IMR-90 (cell line): ENCODE measurements around the gene ANKDD1B. TPM values are rescaled to one million over a fixed set of nuclear protein-coding genes. Genes with fewer than 3 reads are reported as not detected.
A peak's percentile ranks its signal among the peaks of the same experiment; 100 is the strongest.

Source experiments
- ATAC-seq: fragments of 200-7000 bp; cut with Tn5 transposase; 2 replicates; pipeline ENCODE4 v1.9.1; 2020; ENCODE audit warnings: low read depth, mild to moderate bottlenecking, moderate library complexity
- BruUV-seq: library from RNA; stranded (reverse); fragments of 400-500 nt; replicated peaks from 2 replicates; lab custom pipeline; 2021; lab: Mats Ljungman, UMichigan
- CTCF ChIA-PET: fragments of 300-600 bp; formaldehyde crosslinking; extraction: SDS; loops from one replicate; lab custom pipeline; 2021; ENCODE audit warnings: antibody characterized with exemption; lab: Yijun Ruan, JAX
- POLR2A ChIA-PET: fragments of 300-600 bp; sonication (Branson Sonifier 250); formaldehyde crosslinking; loops from one replicate; lab custom pipeline; 2022; ENCODE audit warnings: antibody characterized with exemption; ENCODE audit not compliant: unreplicated experiment; lab: Charles Lee
- DNase-seq: peaks from one replicate; pipeline ENCODE4 v3.0.0; 2013
- H2AFZ ChIP-seq: replicated peaks from 2 replicates; pipeline ENCODE3; 2013; ENCODE audit warnings: low read length, mild to moderate bottlenecking; ENCODE audit not compliant: poor library complexity
- H2AK5ac ChIP-seq: 2 replicates; pipeline ENCODE4 v1.6.1; 2013; ENCODE audit warnings: low read depth, low read length, inconsistent platforms
- H2AK9ac ChIP-seq: replicated peaks from 2 replicates; pipeline ENCODE3; 2013; ENCODE audit warnings: mild to moderate bottlenecking, low read depth, low read length, moderate library complexity; ENCODE audit not compliant: poor library complexity
- H2BK120ac ChIP-seq: 2 replicates; pipeline ENCODE4 v1.6.1; 2013; ENCODE audit warnings: low read depth, low read length, inconsistent platforms
- H2BK15ac ChIP-seq: 3 replicates; pipeline ENCODE4 v1.6.1; 2013; ENCODE audit warnings: low read depth, low read length, inconsistent platforms
- H2BK20ac ChIP-seq: 2 replicates; pipeline ENCODE4 v1.6.1; 2013; ENCODE audit warnings: low read depth, mild to moderate bottlenecking, inconsistent platforms, low read length, moderate library complexity
- H2BK5ac ChIP-seq: 2 replicates; pipeline ENCODE4 v1.6.1; 2013; ENCODE audit warnings: mild to moderate bottlenecking, low read depth, low read length, inconsistent platforms; ENCODE audit not compliant: poor library complexity, severe bottlenecking
- H3K14ac ChIP-seq: replicated peaks from 2 replicates; pipeline ENCODE4 v1.6.1; 2013; ENCODE audit warnings: low read depth, low read length, inconsistent platforms
- H3K18ac ChIP-seq: 2 replicates; pipeline ENCODE4 v1.6.1; 2013; ENCODE audit warnings: low read depth, low read length, control low read depth
- H3K23ac ChIP-seq: 2 replicates; pipeline ENCODE4 v1.6.1; 2013; ENCODE audit warnings: low read depth, low read length, inconsistent platforms
- H3K27ac ChIP-seq: 2 replicates; pipeline ENCODE4 v1.5.1; 2013; ENCODE audit warnings: mild to moderate bottlenecking, control low read depth, low read length; ENCODE audit not compliant: insufficient read depth
- H3K27me3 ChIP-seq: 2 replicates; pipeline ENCODE4 v1.6.1; 2013; ENCODE audit warnings: low read length; ENCODE audit not compliant: control insufficient read depth, insufficient read depth
- H3K36me3 ChIP-seq: 2 replicates; pipeline ENCODE4 v1.6.1; 2013; ENCODE audit warnings: low read length, mixed read lengths; ENCODE audit not compliant: control insufficient read depth, insufficient read depth
- H3K4ac ChIP-seq: 2 replicates; pipeline ENCODE4 v1.6.1; 2013; ENCODE audit warnings: low read depth, low read length, inconsistent platforms
- H3K4me1 ChIP-seq: 2 replicates; pipeline ENCODE4 v1.6.1; 2013; ENCODE audit warnings: low read length, mixed read lengths; ENCODE audit not compliant: control insufficient read depth, insufficient read depth
- H3K4me2 ChIP-seq: 2 replicates; pipeline ENCODE4 v1.6.1; 2013; ENCODE audit warnings: low read depth, mild to moderate bottlenecking, control low read depth, low read length, moderate library complexity
- H3K4me3 ChIP-seq: 2 replicates; pipeline ENCODE4 v1.5.1; 2013; ENCODE audit warnings: low read depth, mild to moderate bottlenecking, control low read depth, low read length, moderate library complexity; ENCODE audit not compliant: insufficient read depth
- H3K56ac ChIP-seq: 2 replicates; pipeline ENCODE4 v1.6.1; 2013; ENCODE audit warnings: low read length, inconsistent platforms; ENCODE audit not compliant: insufficient read depth; ENCODE audit errors: extremely low read depth
- H3K79me1 ChIP-seq, 2 experiments: 2 replicates each; pipeline ENCODE4 v1.6.1; 2013; ENCODE audit warnings: low read length in 2 of 2, inconsistent platforms in 1 of 2, low read depth in 1 of 2
- H3K9ac ChIP-seq: 2 replicates; pipeline ENCODE4 v1.6.1; 2013; ENCODE audit warnings: low read depth, low read length, control low read depth
- H3K9me1 ChIP-seq: 2 replicates; pipeline ENCODE4 v1.6.1; 2013; ENCODE audit warnings: low read length, inconsistent platforms; ENCODE audit not compliant: insufficient read depth
- H3K9me3 ChIP-seq: 2 replicates; pipeline ENCODE4 v1.6.1; 2013; ENCODE audit warnings: low read length; ENCODE audit not compliant: control insufficient read depth, insufficient read depth
- H4K20me1 ChIP-seq: 2 replicates; pipeline ENCODE4 v1.6.1; 2013; ENCODE audit warnings: low read length, inconsistent platforms; ENCODE audit not compliant: insufficient read depth
- H4K5ac ChIP-seq: 2 replicates; pipeline ENCODE4 v1.6.1; 2013; ENCODE audit warnings: mild to moderate bottlenecking, low read depth, low read length, control low read depth
- H4K8ac ChIP-seq, 2 experiments: 2 replicates each; pipeline ENCODE4 v1.6.1; 2013; ENCODE audit warnings: low read depth in 2 of 2, low read length in 2 of 2, control low read depth in 1 of 2, inconsistent platforms in 1 of 2
- H4K91ac ChIP-seq: 2 replicates; pipeline ENCODE4 v1.6.1; 2013; ENCODE audit warnings: low read depth, low read length, inconsistent platforms; ENCODE audit not compliant: insufficient read depth
- CEBPB ChIP-seq: IDR thresholded peaks from 2 replicates; pipeline ENCODE4 v1.6.1; 2012; ENCODE audit warnings: low read depth, low read length, improper control_type of control experiment
- MAFK ChIP-seq: IDR thresholded peaks from 2 replicates; pipeline ENCODE4 v1.6.1; 2012; ENCODE audit warnings: low read depth, low read length, improper control_type of control experiment
- MAZ ChIP-seq: IDR thresholded peaks from 2 replicates; pipeline ENCODE4 v1.6.1; 2012; ENCODE audit warnings: low read depth, mild to moderate bottlenecking, low read length, improper control_type of control experiment, moderate library complexity, borderline replicate concordance
- RFX5 ChIP-seq: IDR thresholded peaks from 2 replicates; pipeline ENCODE4 v1.8.0; 2012; ENCODE audit warnings: low read depth, mild to moderate bottlenecking, low read length, moderate library complexity
- WGBS, 2 experiments: methylation state at CpG; one replicate each; pipeline versions ENCODE4 v1.1.5 to v1.1.7; 2013; ENCODE audit warnings: missing lambda C conversion rate in 2 of 2; ENCODE audit not compliant: insufficient read length in 1 of 2; ENCODE audit errors: extremely low coverage in 2 of 2; 5-methylcytosine and 5-hydroxymethylcytosine counted together
- dilution Hi-C: fragments of 300-500 bp; cut with HindIII; formaldehyde crosslinking; loops from one replicate; pipeline ENCODE4 v1.14.3; 2018; ENCODE audit warnings: low sequenced_read_pairs; ENCODE audit not compliant: unreplicated experiment
- in situ Hi-C: fragments of 300-500 bp; cut with MboI; formaldehyde crosslinking; loops from 3 replicates; pipeline ENCODE4 v1.14.3; 2019; ENCODE audit warnings: low sequenced_read_pairs, inconsistent platforms, mixed read lengths
- intact Hi-C: fragments of 100-400 bp; cut with micrococcal nuclease; formaldehyde crosslinking; loops from 2 replicates; pipeline ENCODE4 v1.10.0; 2022
- polyA plus RNA-seq, 3 experiments: library from polyadenylated mRNA; depleted of rRNA; stranded (reverse); fragments of >200 nt; gene quantifications; 2 replicates each; pipeline ENCODE4 v1.2.3, GENCODE V29; 2012; ENCODE audit warnings: low replicate concordance in 1 of 3
- total RNA-seq: library from RNA; depleted of rRNA; stranded (reverse); fragments of >200 nt; gene quantifications from 2 replicates; pipeline ENCODE4 v1.2.3, GENCODE V29; 2012
- TF ChIP-seq, protein P1 (sequence below): fragments of 150-350 bp; IDR thresholded peaks from 2 replicates; pipeline ENCODE4 v1.6.1; 2017; ENCODE audit warnings: mild to moderate bottlenecking, antibody characterized with exemption, low read length, low read depth
- TF ChIP-seq, protein P2 (sequence below): fragments of 150-350 bp; IDR thresholded peaks from 2 replicates; pipeline ENCODE4 v1.6.1; 2016; ENCODE audit warnings: low read depth, mild to moderate bottlenecking, low read length, moderate library complexity, borderline replicate concordance

Gene ANKDD1B
- total and polyA plus RNA-seq, 2 of the 4 experiments (the other 2 are of a cell fraction) = 0.24 TPM; not detected in 1

DNA sequence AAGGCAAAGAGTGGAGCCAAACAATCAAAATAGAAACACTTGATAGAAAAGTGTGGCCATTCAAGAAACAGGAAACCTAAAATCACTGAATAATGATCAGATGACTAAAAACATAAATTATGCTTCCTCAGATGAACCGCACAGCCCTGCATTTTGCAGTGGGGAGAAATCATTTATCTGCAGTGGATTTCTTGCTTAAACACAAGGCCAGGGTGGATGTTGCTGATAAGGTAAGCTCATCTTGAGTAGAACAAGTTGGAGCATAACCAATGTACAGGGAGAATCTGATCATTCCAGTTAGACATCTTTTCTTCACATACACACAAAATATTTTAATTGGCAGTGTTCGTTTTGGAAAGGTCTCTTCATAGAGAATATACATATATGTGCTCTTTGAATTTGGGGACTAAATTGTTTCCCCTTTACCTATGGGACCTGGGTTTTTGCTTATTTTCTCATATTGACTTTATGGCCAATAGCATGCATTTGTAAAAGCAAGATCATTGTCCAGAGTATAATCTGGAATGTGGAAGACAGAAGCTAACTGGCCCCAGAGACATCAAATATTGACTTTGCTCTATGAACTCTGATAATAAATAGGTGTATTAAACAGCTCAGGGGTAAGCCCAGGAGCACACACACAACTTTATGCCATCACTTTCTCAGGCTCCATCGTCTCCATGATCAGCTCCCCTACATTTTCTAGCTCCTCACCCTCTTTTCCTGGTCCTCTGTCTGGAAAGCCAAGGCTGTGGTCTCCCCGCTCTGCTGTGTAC is 9.1 kb downstream of the ANKDD1B start:
- no peaks in the 10 kb centered on the region for H3K27me3 ChIP-seq
- WGBS, 2 experiments = no CpG with 5 or more reads among the region's 4 CpGs
- H3K23ac ChIP-seq = no peak overlapping the region
- no TSS peak for BruUV-seq
- no peaks in the 10 kb centered on the region for H3K9me3 ChIP-seq
- H3K9ac ChIP-seq = no peak overlapping the region
- no peak for DNase-seq
- ChIA-PET CTCF (interaction anchor here (0.6 kb wide), 1 partner anchor 87 kb away, joined by 4 read pairs; no protein-coding TSS in a partner anchor), POLR2A (no interaction called here)
- in situ Hi-C loops = no loop called here
- H3K18ac ChIP-seq = no peak overlapping the region
- dilution Hi-C loops = no loop called here
- no peak overlapping the region for H4K91ac ChIP-seq
- no peak overlapping the region for H3K4ac ChIP-seq
- TF ChIP-seq, protein P1, sequence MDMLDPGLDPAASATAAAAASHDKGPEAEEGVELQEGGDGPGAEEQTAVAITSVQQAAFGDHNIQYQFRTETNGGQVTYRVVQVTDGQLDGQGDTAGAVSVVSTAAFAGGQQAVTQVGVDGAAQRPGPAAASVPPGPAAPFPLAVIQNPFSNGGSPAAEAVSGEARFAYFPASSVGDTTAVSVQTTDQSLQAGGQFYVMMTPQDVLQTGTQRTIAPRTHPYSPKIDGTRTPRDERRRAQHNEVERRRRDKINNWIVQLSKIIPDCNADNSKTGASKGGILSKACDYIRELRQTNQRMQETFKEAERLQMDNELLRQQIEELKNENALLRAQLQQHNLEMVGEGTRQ = no peak
- TF ChIP-seq RFX5 = no peak
- no peak for TF ChIP-seq CEBPB
- TF ChIP-seq, protein P2, sequence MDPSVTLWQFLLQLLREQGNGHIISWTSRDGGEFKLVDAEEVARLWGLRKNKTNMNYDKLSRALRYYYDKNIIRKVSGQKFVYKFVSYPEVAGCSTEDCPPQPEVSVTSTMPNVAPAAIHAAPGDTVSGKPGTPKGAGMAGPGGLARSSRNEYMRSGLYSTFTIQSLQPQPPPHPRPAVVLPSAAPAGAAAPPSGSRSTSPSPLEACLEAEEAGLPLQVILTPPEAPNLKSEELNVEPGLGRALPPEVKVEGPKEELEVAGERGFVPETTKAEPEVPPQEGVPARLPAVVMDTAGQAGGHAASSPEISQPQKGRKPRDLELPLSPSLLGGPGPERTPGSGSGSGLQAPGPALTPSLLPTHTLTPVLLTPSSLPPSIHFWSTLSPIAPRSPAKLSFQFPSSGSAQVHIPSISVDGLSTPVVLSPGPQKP = no peak
- TF ChIP-seq MAFK = no peak
- TF ChIP-seq MAZ = no peak
- no peaks in the 10 kb centered on the region for H3K36me3 ChIP-seq
- no peaks in the 10 kb centered on the region for H3K79me1 ChIP-seq
- H4K5ac ChIP-seq = no peak overlapping the region
- ATAC-seq = no peak
- 0 out of 2 replicates have a peak overlapping the region, but pooled peaks have one; percentile 3 for H3K56ac ChIP-seq
- no peak overlapping the region for H2BK15ac ChIP-seq
- no peak overlapping the region for H2BK120ac ChIP-seq
- H3K4me1 ChIP-seq = peaks cover 2% of the 10 kb centered on the region; the same call in 1 of the 2 replicates
- H3K14ac ChIP-seq = no peak overlapping the region
- no peak overlapping the region for H2AK9ac ChIP-seq
- H3K4me3 ChIP-seq = no peak overlapping the region
- no peak overlapping the region for H3K27ac ChIP-seq
- no peak overlapping the region for H2AK5ac ChIP-seq
- intact Hi-C loops = no loop called here
- no peak overlapping the region for H2BK20ac ChIP-seq
- H4K20me1 ChIP-seq = no peaks in the 10 kb centered on the region
- no peak overlapping the region for H3K4me2 ChIP-seq
- no peak overlapping the region for H4K8ac ChIP-seq
- H3K9me1 ChIP-seq = no peaks in the 10 kb centered on the region
- H2AFZ ChIP-seq = no peak overlapping the region
- H2BK5ac ChIP-seq = no peak overlapping the region
